Erythroblast (primary cell): ENCODE results near the gene TOM1L2.

Experiments used
- DNase-seq, 2 experiments: peaks; one replicate each; lab custom pipeline; 2025; lab: John Stamatoyannopoulos, UW
- GATA1 ChIP-seq: IDR thresholded peaks from 2 replicates; pipeline ENCODE4 v1.6.1; 2011; ENCODE audit warnings: low read depth, mild to moderate bottlenecking, control low read depth, low read length, moderate library complexity
- POLR2A ChIP-seq: IDR thresholded peaks from 2 replicates; pipeline ENCODE4 v1.6.1; 2011; ENCODE audit warnings: mild to moderate bottlenecking, low read length

Gene TOM1L2

DNA sequence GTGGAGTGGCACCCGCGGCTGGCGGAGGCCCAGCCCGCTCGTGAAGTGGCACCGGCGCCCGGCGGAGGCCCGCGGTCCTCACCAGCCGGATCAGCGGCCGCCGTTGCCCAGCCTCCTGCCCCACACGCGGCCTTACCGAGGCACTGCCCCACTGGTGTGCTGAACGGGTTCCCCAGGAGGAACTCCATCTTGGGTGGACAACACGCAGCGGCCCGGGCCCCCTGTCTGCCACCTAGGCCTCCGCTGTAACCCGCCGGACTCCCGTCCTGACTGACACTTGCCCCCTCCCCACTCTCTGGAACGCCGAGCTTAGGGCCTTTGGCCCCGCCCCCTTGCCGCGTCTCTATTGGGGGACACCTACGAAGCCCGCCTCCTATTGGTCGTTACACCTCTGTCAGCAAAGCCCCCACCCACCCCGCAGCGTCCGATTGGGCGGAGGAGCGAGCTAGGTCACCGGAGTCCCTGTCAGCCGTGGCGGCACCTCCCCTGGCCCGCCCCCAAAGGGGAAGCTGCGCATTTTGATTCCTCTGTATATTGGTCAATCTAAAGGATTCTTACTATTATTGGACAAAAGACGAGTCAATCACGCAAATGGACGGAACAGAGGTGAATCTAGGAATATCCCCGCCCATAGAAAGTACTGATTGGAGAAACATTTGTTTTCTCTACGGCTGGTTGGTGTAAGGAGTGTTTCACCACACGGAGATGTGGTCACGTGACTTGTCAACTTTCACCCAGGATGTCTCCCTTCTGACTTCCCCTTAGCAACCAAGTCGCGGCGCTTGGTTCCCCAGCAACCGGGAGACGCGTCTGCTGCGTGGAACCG lies at the start of gene TOM1L2, which contains the start of gene DRC3:
TSS of gene TOM1L2 (minus strand) at position 275 of the 826 bp plus-strand sequence. CDS start at position 188, 87 bp downstream.
TSS of gene DRC3 (plus strand) at position 737 of the 826 bp plus-strand sequence. CDS start 4,737 bp downstream, outside the sequence.
- TF ChIP-seq GATA1 (no peak), POLR2A (peak; percentile 69)
- DNase-seq: peak; percentile 100

DNA sequence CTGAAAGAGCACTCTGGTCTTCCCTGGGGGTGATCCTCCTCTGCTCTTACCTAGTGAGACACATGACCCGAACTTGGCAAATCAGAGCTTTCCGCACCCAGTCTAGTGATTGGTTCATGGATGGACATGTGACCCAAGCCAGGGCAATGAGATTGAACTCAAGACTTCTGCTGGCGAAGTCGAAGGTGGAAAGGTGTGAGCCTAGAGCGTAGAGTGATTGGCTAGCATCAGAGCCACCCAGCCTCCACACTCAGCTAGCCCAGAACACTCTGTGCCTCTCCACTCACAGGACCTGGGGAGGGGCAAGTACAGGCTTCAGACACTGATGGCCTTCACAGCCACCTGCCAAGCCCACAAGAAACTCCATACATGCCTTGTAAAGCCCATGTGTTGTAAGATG lies 49.2 kb upstream of the TOM1L2 start:
- no peak for DNase-seq
- TF ChIP-seq POLR2A (no peak), GATA1 (no peak)

- no peak for DNase-seq
- TF ChIP-seq POLR2A (no peak), GATA1 (no peak)
These were observed 48.8 kb upstream of the TOM1L2 start for GRCh38 chr17:18020971-18021370.

- DNase-seq: no peak
- no peak for TF ChIP-seq POLR2A
- TF ChIP-seq GATA1: no peak
These were observed 47.6 kb upstream of the TOM1L2 start for GRCh38 chr17:18019838-18020154.

DNA sequence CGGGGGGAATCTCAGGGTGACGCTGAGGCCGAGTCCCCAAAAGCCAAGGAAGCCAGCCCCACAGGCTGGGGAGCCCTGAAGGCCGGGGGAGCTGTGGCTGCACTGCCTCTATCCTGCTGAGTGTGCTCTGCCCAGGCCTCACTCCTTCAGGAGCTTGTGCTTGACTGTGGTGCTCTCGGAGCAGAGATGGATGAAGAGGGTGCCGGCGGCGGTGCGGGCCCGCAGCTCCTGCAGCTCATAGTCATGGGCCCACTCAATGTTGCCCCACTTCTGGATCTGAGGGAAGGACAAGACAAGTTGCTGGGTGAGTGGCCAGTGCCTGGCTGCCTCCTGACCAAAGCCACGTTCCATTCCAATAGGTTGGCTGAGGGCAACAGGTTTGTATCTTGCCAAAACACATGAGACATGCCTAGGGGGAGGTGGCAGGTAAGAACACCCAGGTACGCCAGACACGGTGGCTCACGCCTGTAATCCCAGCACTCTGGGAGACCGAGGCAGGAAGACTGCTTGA lies 46.3 kb upstream of the TOM1L2 start:
- TF ChIP-seq GATA1 (no peak), POLR2A (no peak)
- no peak for DNase-seq

DNA sequence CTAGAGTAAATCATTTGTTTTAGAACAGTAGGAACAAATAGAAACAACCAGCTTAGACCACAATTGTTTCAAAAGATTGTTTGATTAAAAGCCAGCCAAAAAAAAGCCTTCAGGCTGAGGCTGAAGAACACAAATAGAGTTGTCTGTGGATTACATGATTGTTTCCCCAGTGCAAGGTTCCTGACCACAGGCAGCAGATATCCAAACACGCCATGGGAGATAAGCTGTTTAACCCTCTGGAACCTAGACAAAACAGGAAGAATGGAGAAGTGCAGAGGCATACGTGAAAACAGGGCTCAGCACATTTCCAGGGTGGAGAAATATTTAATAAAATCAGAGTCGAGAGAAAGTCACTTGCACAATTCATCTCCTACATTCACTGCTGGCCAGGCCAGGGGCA lies 45.8 kb upstream of the TOM1L2 start:
- TF ChIP-seq GATA1 (no peak), POLR2A (no peak)

DNA sequence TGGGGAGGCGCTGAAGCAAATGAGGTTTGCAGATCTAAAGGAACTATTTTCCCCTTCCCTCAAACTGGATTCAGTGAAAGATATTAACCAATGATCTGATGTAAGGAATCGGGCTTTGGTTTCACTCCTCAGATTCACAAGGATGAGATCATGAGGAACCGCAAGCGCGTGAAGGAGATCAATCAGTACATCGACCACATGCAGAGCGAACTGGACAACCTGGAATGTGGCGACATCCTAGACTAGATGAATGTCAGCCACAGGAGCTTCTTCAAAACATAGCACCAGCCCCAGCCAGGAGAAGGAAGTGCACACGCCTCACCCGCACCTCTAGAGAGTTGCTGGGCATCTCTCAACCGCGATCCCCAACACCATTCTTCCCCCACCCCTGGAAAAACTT lies 44.2 kb upstream of the TOM1L2 start:
- DNase-seq: no peak
- TF ChIP-seq POLR2A: no peak
- TF ChIP-seq GATA1: no peak

More for the DNA sequence above, 45.8 kb upstream of the TOM1L2 start:
- no peak for DNase-seq

DNA sequence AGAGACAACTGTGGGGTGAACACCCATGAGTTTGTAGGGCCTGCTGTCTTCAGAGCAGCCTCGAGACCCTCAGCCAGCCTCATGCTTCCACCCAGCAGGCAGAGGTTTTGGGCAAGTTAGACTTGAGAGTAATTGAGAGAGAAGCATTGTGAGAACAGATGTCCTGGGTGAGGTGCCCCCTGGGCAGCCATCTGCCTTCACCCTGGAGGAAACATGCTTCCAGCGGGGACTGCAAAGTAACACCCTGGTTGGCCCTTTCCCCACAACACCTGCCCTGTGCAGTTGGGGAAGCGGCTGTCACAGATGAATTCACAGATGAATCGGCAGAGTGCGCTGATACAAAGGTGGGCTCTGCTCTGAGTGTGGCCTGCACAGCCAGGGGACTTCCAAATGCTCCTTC lies 43.4 kb upstream of the TOM1L2 start:
- no peak for TF ChIP-seq POLR2A
- no peak for TF ChIP-seq GATA1
- DNase-seq: no peak

- no peak for DNase-seq
- TF ChIP-seq POLR2A: no peak
- TF ChIP-seq GATA1: no peak
These were observed 41.8 kb upstream of the TOM1L2 start for GRCh38 chr17:18014006-18014405.

GRCh38 chr17:18011286-18011685 lies 39.1 kb upstream of the TOM1L2 start:
- no peak for TF ChIP-seq GATA1
- TF ChIP-seq POLR2A: no peak
- DNase-seq: no peak

DNA sequence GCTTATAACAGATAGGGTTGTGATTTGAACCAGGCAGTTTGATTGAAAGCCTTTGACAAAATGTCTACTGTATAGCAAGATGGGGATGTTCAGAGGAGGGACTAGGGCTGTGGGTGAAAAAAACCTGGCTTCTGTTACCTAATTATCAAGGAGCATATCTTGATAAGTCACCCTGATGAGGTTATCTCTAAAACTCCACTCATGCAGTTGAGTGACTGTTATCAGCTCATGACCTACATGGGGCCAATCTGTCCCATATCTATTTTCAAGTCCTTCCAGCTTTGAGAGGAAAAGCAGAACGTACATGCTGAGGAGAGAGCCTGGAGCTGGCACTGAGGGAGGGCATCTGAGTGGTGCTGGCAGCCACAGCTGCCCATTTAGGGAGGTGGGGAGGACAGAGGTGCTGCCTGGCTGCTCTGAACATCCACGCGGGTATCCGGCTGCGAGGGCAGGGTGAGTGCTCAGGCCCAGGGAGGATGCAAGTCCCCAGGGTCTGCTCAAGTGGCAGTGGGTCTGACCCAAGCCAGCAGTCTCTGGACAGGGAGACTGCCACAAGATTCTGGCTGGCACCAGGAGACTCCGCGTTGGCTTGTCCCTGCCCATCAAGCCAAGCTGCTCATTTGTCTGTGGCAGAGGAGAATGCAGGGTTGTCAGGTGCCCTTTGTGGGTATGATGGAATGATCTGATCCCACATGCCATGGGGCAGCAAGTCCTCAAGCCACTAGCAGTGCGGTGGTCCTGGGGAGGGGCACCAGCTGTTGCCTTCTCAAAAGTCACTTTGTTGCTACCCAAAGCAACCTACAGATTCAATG lies 37.6 kb upstream of the TOM1L2 start:
- peak; percentile 24 to 76 for DNase-seq
- TF ChIP-seq GATA1: no peak

DNA sequence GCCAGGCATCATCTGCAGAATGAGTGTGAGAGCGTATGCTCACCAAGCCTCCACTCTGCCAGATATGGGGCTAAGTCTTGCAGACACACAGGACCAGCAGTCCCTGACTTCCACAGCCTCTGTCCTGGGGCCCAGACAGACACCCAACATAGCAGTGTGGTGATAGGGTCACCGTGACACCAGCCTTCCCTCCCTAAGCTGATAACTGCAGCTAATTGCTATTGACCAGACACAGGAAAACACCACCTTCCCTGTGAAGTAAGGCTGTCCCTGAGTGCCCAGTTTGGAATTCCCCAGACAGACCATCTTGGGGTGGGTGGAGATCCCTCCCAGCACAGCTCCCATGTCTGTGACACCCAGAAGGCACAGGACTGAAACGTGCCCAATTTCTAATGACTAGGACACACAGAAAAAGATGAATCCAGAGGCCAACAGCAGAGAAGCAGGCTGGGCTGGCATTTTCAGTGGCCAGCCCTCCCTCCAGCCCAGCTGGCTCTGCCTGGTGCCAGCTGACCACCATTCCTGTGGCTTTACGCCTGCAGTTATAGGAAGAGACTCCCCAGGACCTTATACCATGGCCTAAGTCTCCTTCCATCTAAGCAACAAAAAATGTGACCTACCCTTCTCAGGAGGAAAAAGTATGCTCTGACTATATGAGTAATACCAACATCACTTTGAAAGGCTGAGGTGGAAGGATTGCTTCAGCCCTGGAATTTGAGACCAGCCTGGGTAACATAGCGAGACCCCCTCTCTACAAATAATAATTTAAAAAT lies 36.5 kb upstream of the TOM1L2 start:
- no peak for DNase-seq
- no peak for TF ChIP-seq GATA1
- no peak for TF ChIP-seq POLR2A
